Measurements from ENCODE around the gene COX18.
A peak's percentile ranks its signal among the peaks of the same experiment; 100 is the strongest.

Gene COX18
- total RNA-seq, result 23.9 to 25.2 reads per million in 2 donors

DNA sequence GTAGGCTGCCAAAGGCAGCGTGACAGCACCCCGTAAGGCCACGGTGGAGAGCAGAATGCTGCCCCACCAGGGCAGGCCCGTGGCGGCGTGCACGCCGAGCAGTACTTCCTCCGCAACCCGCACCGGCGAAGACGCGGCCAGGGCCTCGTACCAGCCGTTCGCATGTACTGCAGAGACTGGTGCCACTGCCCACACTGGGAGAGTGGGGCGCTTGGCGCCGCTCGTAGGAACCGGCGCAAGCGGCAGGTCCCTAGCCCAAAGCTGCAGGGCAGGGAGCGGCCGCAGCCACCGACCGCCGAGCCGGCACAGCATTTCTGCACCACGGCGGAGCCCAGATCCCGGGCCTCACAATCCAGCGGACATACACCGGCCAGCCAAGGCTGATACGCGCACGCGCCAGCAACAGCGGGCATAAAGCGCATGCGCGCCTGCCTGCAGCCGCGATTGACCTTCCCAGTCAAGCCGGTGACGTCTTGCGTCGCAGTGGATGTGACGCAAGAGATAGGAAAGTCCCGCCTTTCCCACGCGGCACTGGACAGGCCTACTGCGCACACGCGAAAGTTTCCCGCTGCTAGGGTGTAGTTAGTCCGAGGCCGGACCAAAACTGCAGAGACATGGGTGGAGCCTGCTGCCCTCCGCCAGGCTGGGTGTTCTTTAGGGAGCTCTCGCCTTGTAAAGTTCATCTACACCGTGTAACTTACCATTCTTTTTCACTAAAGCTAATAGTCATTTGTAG is at the start of gene COX18:
TSS of gene COX18 (minus strand) at position 379 of the 736 bp plus-strand sequence. CDS start at position 312, 67 bp downstream.
- peak; percentile 90 for DNase-seq

GRCh38 chr4:73109493-73109892 is 40.0 kb upstream of the COX18 start:
- DNase-seq, result no peak

GRCh38 chr4:73104695-73105094 is 35.2 kb upstream of the COX18 start:
- no peak for DNase-seq

DNA sequence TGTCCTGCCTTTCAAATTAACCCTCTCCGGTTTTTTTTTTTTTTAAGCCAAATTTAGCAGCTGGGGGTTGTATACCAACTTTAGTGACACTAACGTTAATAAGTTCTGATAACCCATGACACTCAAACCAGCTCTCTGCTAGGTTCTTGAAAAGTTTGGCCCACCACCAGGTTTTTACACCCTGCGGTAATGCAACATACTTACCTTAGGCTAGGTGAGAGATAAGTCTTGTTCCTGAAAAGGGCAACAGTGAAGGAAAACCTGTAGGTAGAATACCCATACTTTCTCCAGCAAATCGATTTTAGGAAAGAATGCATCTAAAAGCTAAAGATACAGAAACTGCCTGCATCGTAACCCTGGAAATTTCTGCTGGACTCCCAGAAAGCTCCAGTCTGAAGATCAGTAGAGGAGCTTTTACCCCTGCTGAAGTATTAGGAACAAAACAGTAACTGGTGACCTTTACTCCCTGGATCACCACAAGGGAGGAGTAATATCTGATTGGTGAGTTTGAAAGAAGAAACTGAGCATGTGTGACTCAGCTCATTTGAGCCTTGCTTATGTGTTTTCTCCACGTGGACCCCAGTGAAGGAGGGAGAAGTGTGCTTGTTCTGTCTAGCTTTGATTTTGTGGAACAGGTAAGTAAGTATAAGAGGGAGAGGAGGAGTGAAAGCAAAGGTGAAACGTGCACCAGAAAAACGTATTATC is 34.4 kb upstream of the COX18 start:
- DNase-seq, result no peak

DNA sequence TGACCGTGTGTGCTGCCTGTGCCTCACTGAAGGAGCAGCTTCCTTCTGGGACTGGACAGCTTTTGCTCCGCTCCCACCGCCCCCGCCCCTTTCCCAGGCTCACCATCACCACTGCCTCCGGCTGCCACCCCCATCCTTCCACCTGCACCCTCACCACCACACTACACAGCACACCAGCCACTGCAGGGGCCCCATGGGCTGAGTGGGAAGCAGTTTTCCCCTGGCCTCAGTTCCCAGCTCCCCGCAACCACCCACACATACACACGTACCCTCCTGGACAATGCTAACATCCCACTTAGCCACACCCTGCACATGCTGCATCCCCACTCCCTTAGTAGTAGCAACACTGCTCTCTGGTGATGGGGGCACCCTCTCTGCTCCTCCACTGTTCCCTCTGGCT is 29.6 kb upstream of the COX18 start:
- DNase-seq, result no peak

DNA sequence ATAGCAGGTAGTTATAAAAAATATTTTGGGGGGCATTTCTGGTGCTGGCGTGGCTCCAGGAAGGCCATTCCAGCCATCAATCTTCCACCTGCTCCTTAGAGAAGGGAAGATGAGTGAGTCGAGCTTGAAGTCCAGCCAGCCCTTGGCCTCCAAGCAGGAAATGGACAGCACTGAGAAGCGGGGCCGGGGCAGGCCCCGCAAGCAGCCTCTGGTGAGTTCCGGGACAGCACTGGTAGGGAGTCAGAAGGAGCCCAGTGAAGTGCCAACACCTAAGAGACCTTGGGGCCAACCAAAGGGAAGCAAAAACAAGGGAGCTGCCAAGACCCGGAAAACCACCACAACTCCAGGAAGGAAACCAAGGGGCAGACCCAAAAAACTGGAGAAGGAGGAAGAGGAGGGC is 29.2 kb upstream of the COX18 start:
- DNase-seq, result no peak

DNA sequence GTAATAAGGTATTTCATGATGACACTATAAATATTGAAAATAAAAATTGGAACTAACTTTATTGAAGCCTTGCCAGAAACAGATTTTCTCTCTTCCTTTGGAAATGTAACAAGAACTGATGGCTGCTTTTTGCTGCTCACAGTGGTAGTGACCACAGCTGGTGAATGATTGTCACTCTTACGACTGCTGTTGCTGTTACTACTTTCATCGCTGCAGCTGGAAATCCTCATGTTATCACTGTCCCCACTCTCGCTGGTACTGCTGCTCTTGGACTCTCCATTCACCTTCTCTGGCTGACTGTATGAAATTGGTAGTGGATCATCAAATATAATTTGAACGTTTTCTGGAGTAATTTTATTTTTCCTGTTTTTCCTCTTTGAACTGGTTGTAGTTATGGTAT is 28.5 kb upstream of the COX18 start:
- DNase-seq, result no peak

- no peak for DNase-seq
Observed at GRCh38 chr4:73092868-73093267, 23.4 kb upstream of the COX18 start.

DNA sequence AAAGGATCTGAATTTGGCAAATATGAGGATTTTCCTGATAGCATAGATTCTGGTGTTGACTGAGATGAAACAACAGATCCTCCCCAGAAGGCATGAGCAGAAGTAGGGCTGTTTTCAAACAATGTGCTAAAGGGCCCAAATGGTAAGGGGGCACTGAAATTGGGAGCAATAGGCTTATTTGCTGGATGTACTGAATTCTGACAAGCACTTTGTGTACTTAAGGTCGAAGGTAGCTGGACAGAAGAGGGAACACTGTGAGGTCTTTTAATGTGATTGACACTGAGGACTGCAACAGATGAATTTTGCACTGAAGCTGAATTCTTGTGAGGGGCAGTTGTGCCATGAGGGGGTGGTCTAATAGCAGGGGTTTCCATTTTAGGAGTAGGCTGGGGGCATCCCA is 21.2 kb upstream of the COX18 start:
- no peak for DNase-seq

DNA sequence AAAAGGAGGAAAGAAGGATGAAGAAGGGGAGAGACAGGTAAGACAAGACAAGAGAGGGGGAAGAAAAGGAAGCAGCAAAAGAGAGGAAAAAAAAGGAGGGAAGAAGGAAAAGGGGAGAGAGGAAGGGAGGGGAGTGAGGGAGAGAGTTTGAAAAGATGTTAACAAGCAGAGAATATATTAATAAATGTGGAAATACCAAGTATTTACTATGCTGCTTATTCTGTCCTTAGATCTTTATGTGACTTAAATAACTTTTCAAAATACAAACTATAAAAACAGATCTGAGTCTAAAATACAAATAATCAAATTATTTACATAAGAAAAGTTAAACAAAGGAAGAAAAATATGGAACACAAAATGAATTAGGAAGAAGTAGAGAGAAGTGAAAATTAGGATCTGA is 18.4 kb upstream of the COX18 start:
- no peak for DNase-seq

DNA sequence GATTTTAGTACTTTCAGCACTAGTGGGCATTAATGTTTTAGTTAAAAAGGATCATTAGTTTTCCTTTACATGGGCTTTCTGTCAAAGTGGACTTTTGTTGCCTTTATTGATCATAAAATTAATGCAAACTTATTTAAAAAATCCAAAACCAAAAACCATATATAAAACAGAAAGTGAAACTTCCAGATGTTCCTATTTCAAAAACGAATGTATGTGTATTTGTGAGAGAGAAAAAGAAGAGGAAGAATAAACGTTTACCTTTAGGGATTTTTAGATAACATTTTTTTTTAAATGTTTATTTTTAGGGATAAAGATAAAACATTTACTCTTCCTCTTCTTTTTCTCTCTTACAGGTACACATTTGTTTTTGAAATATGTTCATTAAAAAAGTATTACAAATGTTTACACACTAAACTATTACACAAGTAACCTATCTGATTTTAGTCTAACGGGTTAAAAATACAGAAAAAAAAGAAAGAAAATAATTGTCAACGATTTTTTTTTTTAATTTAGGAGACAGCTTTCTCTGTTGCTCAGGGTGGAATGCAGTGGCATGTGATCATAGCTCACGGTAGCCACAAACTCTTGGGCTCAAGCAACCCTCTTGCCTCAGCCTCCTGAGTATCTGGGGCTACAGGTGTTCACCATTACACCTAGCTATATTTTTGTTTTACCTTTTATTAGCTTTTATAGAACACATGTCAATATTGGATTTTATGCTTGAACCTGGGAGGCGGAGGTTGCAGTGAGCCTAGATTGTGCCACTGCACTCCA is 16.8 kb upstream of the COX18 start:
- no peak for DNase-seq

DNA sequence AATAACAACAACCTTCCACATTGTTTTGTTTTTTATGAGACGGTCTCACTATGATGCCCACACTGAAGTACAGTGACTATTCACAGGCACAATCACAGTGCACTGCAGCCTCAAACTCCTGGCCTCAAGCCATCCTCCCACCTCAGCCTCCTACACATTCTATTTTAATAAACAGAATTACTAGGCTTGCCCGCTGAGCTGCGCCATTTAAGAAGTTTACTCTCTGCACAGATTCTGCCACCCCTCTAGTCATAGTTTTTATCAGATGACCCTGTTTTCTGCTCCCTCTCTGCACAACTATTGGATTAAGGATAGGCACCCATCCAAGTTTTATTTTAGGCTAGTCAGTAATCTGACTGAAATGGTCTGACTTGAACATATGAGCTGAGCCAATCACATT is 11.3 kb upstream of the COX18 start:
- no peak for DNase-seq

DNA sequence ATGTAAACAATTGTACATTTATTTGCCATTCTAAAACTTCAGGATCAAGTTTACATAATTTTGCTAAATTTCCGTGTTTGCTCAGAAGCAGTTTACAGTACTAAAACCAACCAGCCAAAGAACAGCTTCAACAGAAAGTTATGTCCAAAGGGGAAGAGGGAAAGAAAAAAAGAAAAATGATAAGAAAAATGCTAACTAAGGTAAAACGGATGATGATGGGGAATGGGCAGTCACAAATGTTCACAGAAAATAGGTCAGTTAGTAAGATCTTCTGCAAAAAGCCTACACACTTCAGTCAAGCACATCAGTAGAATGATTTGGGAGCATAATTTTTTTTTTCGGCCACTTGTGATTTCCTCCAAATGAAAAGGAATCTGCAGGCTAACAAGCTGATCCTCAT is 6.3 kb upstream of the COX18 start:
- no peak for DNase-seq

DNA sequence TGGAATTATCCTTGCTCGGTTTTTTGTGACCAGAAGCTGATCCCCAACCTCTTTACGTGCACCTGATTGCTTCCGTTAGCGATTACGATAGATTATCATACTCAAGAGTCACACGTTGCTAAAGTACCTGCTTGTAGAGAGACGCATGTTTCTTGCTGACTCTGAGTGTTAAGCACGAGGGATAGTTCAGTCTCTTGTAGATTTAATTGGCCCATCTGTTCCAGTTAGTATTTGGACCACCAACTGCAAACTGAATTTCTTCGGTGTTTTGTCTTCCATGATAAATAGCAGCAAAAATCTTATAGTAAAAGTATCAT is 516 bp upstream of the COX18 start:
- DNase-seq, result no peak

- DNase-seq, result no peak
Observed at GRCh38 chr4:73068491-73069337, 802 bp downstream of the COX18 start.

DNA sequence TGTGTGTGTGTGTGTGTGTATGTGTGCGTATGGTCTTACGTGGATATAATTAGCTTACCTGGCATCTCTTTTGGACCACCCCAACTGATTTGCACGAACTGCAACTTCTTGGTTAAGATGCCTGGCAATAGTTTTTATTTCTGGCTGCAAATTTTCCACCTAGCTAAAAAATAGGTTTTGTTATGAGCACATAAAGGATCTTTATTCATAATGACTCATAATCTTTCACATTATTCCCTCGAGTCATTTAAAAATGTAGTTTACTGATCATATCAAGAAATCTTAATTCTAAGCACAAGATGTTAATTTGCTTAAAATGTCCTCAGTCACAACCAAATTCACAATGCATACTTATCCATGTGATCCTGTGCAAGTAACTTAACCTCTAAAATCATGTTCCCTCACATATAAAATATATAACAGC is 1.5 kb downstream of the COX18 start:
- DNase-seq, result no peak

DNA sequence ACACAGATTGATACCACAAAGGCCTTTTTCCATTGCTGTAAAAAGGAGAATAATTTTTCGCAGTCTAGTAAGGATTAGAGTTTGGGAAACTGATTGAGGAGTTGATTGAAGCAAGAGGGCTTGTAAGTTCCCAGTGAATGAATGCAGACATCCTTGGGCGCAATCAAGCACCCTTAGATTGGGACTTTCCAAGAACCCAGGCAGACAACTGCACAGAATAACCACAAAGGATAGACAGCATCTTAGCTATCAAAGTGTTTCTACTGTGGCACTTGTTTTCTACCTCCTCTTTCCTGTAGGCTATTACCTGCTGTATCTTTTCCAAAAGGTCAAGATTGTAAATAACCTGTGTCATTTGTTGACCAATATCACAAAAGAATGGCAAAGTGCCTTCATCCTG is 2.6 kb downstream of the COX18 start:
- no peak for DNase-seq

DNA sequence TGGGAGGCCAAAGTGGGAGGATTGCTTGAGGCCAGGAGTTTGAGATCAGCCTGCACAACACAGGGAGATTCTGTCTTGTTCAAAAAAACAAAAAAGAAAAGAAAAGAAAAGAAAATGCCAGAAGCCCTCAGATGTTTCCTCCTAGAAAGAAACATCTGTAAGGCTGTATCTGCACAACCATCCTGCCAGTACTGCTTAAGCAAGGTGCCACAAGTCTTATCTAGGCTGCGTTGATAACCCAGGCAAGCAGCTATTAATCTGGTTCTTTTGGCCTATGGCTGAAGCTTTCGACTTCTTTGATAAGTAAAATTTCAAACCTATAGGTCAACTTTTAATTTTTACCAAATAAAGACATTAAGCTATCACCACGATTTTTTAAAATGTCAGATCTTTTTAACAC is 3.1 kb downstream of the COX18 start:
- DNase-seq, result no peak

GRCh38 chr4:73064536-73064935 is 5.0 kb downstream of the COX18 start:
- no peak for DNase-seq

DNA sequence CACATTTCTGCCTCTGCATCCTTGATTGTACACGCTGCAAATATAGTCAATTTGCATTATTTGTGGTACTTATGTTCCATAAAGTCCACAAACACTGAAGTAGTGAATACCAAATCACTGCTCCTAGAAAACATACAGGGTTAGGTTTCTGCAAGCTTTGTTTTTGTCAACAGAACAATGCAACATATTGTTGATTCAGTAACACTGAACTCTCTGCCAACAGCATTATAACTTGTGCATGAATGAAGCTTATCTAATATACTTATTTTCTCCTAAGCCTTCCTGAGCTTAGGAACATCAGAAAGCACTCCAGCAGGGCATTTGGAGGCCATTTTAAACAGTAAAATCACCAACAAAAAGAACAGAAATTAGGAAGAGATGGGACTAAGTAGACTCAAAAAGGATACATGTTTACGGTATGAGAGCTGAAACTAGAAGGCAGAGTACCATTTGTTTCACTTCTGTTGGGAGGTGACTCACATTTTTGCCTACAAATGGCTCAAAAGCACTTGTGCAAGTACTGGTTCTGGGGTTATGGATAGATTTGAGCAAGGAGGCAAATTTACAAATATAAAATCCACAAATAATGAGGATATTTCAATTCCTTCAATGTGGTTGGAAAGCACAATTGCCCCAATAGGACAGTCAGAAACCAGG is 14.1 kb downstream of the COX18 start:
- no peak for DNase-seq

GRCh38 chr4:73053974-73054480 is 15.5 kb downstream of the COX18 start:
- no peak for DNase-seq

DNA sequence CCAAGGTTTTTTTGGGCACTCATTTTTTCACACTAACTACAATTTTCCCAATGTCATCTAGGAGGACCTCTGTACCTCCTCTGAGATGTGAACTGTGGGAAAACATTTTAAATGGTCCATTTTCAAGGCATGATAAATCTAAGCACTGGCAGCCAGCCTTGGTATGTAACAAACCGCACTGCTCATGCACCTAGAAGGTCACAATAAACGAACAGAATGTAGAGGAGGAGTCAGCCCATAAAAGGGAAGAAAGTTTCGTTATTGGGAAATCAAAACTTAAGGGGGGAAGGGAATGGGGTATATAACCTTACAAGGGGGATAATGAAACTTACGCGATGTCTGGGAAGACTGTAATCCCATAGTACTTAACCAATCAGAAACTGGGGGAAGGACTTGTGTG is 16.4 kb downstream of the COX18 start:
- DNase-seq, result no peak

Measured in T-helper 9 cell (primary cell).